ENCODE measurements around the gene KRT36.

Gene KRT36

GRCh38 chr17:41516830-41517283, 27.1 kb upstream of the KRT36 start:
- Histone ChIP-seq H3K4me2 (ENCODE audit: low read length) (no peak overlapping the region), H2AFZ (ENCODE audit: low read length) (no peak overlapping the region)
- TF ChIP-seq EZH2 (IDR thresholded peaks at IDR 0.05; ENCODE audit: borderline replicate concordance, low read length) (no peak), CTCF (IDR thresholded peaks at IDR 0.05; ENCODE audit: low read length) (no peak)

GRCh38 chr17:41516147-41516829, 26.6 kb upstream of the KRT36 start:
- Histone ChIP-seq H3K79me2 (ENCODE audit: insufficient read depth, low read length) (no peaks in the 10 kb centered on the region), H3F3A (ENCODE audit: insufficient read depth, low read length) (no peaks in the 10 kb centered on the region), H3K9me2 (ENCODE audit: low read depth, low read length) (no peaks in the 10 kb centered on the region), H3K4me2 (ENCODE audit: low read length) (no peak overlapping the region), H4K20me1 (ENCODE audit: insufficient read depth, low read length) (no peaks in the 10 kb centered on the region), H3K4me3 (ENCODE audit: low read depth, low read length, poor library complexity, severe bottlenecking) (no peak overlapping the region), H3K36me3 (ENCODE audit: insufficient read depth, low read length) (no peaks in the 10 kb centered on the region), H2AFZ (ENCODE audit: low read length) (no peak overlapping the region), H3K9ac (ENCODE audit: low read length) (no peak overlapping the region), H3K27ac (ENCODE audit: low read depth, low read length, poor library complexity, severe bottlenecking) (no peak overlapping the region), H3K9me3 (ENCODE audit: low read length) (no peaks in the 10 kb centered on the region), H3K27me3 (ENCODE audit: insufficient read depth, low read length) (no peaks in the 10 kb centered on the region), H3K4me1 (ENCODE audit: insufficient read depth, low read length, severe bottlenecking) (no peaks in the 10 kb centered on the region)
- TF ChIP-seq CTCF (IDR thresholded peaks at IDR 0.05; ENCODE audit: low read length), result no peak
- TF ChIP-seq EZH2 (IDR thresholded peaks at IDR 0.05; ENCODE audit: borderline replicate concordance, low read length), result no peak

More at GRCh38 chr17:41516830-41517283, 27.1 kb upstream of the KRT36 start:
- Histone ChIP-seq H3K9ac (ENCODE audit: low read length) (no peak overlapping the region), H3F3A (ENCODE audit: insufficient read depth, low read length) (no peaks in the 10 kb centered on the region), H3K9me3 (ENCODE audit: low read length) (no peaks in the 10 kb centered on the region), H3K27ac (ENCODE audit: low read depth, low read length, poor library complexity, severe bottlenecking) (no peak overlapping the region), H3K36me3 (ENCODE audit: insufficient read depth, low read length) (no peaks in the 10 kb centered on the region), H3K27me3 (ENCODE audit: insufficient read depth, low read length) (no peaks in the 10 kb centered on the region), H3K4me1 (ENCODE audit: insufficient read depth, low read length, severe bottlenecking) (no peaks in the 10 kb centered on the region), H3K9me2 (ENCODE audit: low read depth, low read length) (no peaks in the 10 kb centered on the region), H4K20me1 (ENCODE audit: insufficient read depth, low read length) (no peaks in the 10 kb centered on the region), H3K79me2 (ENCODE audit: insufficient read depth, low read length) (no peaks in the 10 kb centered on the region), H3K4me3 (ENCODE audit: low read depth, low read length, poor library complexity, severe bottlenecking) (no peak overlapping the region)

GRCh38 chr17:41513168-41513547, 23.4 kb upstream of the KRT36 start:
- Histone ChIP-seq H3K4me3 (ENCODE audit: low read depth, low read length, poor library complexity, severe bottlenecking) (no peak overlapping the region), H3K9me2 (ENCODE audit: low read depth, low read length) (no peaks in the 10 kb centered on the region), H3K4me1 (ENCODE audit: insufficient read depth, low read length, severe bottlenecking) (no peaks in the 10 kb centered on the region), H2AFZ (ENCODE audit: low read length) (no peak overlapping the region), H3K4me2 (ENCODE audit: low read length) (no peak overlapping the region), H3F3A (ENCODE audit: insufficient read depth, low read length) (no peaks in the 10 kb centered on the region), H3K27me3 (ENCODE audit: insufficient read depth, low read length) (no peaks in the 10 kb centered on the region), H4K20me1 (ENCODE audit: insufficient read depth, low read length) (no peaks in the 10 kb centered on the region), H3K9ac (ENCODE audit: low read length) (no peak overlapping the region), H3K27ac (ENCODE audit: low read depth, low read length, poor library complexity, severe bottlenecking) (no peak overlapping the region), H3K9me3 (ENCODE audit: low read length) (no peaks in the 10 kb centered on the region), H3K79me2 (ENCODE audit: insufficient read depth, low read length) (no peaks in the 10 kb centered on the region), H3K36me3 (ENCODE audit: insufficient read depth, low read length) (no peaks in the 10 kb centered on the region)
- no peak for TF ChIP-seq CTCF (IDR thresholded peaks at IDR 0.05; ENCODE audit: low read length)
- no peak for TF ChIP-seq EZH2 (IDR thresholded peaks at IDR 0.05; ENCODE audit: borderline replicate concordance, low read length)

Data from OCI-LY1 (cell line).